Daoy (cell line): Measurements from ENCODE around the gene SPECC1L. TPM values are rescaled to one million over a fixed set of nuclear protein-coding genes. Genes with fewer than 3 reads are reported as not detected.

Source experiments
- DNase-seq: peaks from one replicate; pipeline ENCODE4 v3.0.0-alpha.2; 2015; ENCODE audit warnings: low read depth
- total RNA-seq: library from RNA; depleted of rRNA; stranded (reverse); fragments of >200 nt; shearing (Covaris generic); gene quantifications from 2 replicates; pipeline ENCODE4 v1.2.3, GENCODE V29; 2014

The SPECC1L gene
- total RNA-seq, 1 experiment from 2014 or later = 21.9 TPM

GRCh38 chr22:24442352-24442744 lies 171.7 kb downstream of the SPECC1L start:
- no peak for DNase-seq

- no peak for DNase-seq
Measured at GRCh38 chr22:24443668-24444067, 173.0 kb downstream of the SPECC1L start.

- DNase-seq = no peak
Measured at GRCh38 chr22:24444251-24444650, 173.6 kb downstream of the SPECC1L start.

GRCh38 chr22:24444729-24445466 lies 174.3 kb downstream of the SPECC1L start:
- DNase-seq = no peak

- no peak for DNase-seq
Measured at GRCh38 chr22:24445481-24446259, 175.0 kb downstream of the SPECC1L start.

GRCh38 chr22:24446260-24446611 lies 175.6 kb downstream of the SPECC1L start:
- DNase-seq = no peak

GRCh38 chr22:24450610-24451009 lies 180.0 kb downstream of the SPECC1L start:
- DNase-seq = no peak

- no peak for DNase-seq
Measured at GRCh38 chr22:24451162-24451561, 180.5 kb downstream of the SPECC1L start.

- DNase-seq = no peak
Measured at GRCh38 chr22:24453853-24454252, 183.2 kb downstream of the SPECC1L start.

- no peak for DNase-seq
Measured at GRCh38 chr22:24455039-24455438, 184.4 kb downstream of the SPECC1L start.

GRCh38 chr22:24455751-24456426 lies 185.3 kb downstream of the SPECC1L start:
- DNase-seq = no peak

GRCh38 chr22:24457894-24458420 lies 187.3 kb downstream of the SPECC1L start:
- no peak for DNase-seq

- DNase-seq = no peak
Measured at GRCh38 chr22:24459911-24460310, 189.3 kb downstream of the SPECC1L start.

- DNase-seq = no peak
Measured at GRCh38 chr22:24460418-24461089, 189.9 kb downstream of the SPECC1L start.

GRCh38 chr22:24463071-24463760 lies 192.6 kb downstream of the SPECC1L start:
- DNase-seq = no peak

- DNase-seq = peak; percentile 89
Measured at GRCh38 chr22:24465566-24465965, 194.9 kb downstream of the SPECC1L start.

GRCh38 chr22:24465975-24466374 lies 195.3 kb downstream of the SPECC1L start:
- DNase-seq = no peak

GRCh38 chr22:24466716-24467328 lies 196.2 kb downstream of the SPECC1L start:
- DNase-seq = peak; percentile 59

- no peak for DNase-seq
Measured at GRCh38 chr22:24467340-24467739, 196.7 kb downstream of the SPECC1L start.
